ENCODE data around the gene PVALEF.

- no peak for TF ChIP-seq EZH2 (IDR thresholded peaks at IDR 0.05; ENCODE audit: insufficient read depth, poor library complexity, severe bottlenecking)
- TF ChIP-seq EZH2phosphoT487 (IDR thresholded peaks at IDR 0.05; ENCODE audit: insufficient read depth, low read depth), result no peak
Observed at GRCh38 chr17:81152288-81152828, 12.9 kb upstream of the PVALEF start.

All from GM23248 (cell line).